NCI-H1105 (cell line): Measurements from ENCODE around the gene GNG7.
"Not testable (repeated sequence)": the region's sequence is repeated elsewhere in the genome, so short reads cannot be mapped to it uniquely, and the experiment has no call there.

Source experiments
- DNase-seq: peaks from one replicate; lab custom pipeline; 2025; lab: John Stamatoyannopoulos, UW

The GNG7 gene

DNA sequence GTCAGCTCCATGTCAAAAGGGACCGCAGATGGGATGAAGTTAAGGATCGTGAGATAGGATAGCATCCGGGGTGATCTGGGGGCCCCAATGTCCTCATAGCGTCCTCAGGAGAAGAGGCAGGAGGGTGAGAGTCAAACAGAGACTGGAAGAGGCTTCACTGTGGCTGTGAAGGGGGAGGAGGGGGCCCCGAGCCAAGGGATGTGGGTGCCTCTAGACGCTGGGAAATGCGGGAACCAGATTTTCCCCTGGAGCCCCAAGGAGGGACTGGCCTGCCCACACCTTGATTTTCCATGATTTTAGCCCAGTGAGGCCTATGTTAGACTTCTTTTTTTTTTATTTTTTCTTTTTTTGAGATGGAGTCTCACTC is 61.2 kb downstream of the GNG7 start:
- DNase-seq: no peak

DNA sequence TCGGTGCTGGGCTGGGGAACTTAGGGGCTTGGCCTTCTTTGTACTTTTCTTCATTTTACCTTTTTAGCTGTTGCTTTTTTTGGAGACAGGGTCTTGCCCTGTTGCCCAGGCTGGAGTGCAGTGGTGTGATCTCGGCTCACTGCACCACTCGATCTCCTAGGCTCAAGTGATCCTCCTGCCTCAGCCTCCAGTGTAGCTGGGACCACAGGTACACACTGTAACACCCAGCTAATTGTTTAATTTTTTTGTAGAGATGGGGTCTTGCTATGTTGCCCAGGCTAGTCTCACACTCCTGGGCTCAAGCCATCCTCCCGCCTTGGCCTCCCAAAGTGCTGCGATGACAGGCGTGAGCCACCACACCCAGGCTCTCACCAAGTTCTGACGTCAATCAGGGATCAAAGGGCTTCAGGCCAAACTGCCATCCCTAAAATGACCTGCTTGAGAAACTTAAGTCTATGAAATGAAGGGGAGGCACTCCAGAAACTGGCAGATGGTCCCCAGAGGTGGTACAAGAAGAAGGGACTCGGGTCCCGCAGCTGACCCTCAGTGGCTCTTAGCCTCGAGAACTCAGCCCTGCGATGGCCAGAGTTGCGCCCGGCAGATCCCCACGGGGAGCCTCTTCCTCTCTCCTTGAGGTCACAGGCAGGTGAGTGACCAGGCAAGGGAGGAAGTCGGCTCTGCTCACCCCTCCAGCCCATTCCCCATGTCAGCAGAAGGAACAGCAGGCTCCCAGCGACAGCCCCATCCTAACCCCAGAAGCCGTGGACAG is 61.7 kb downstream of the GNG7 start:
- DNase-seq: no peak

DNA sequence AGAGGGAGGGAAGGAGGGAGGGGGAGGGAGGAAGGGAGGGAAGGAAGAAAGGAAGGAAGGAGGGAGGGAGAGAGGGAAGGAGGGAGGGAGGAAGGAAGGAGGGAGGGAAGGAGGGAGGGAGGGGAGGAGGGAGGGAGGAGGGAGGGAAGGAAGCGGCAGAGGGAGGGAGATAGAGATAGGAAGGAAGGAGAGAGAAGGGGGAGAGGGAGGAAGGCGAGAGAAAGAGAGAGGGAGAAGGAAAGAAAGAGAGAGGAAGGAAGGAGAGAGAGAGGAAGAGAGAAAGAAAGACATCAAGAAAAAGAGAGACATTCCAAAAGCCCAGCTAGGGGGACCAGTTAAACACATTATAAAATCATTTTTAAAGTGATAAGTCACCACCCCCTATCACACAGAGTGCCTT is 62.5 kb downstream of the GNG7 start:
- no peak for DNase-seq

DNA sequence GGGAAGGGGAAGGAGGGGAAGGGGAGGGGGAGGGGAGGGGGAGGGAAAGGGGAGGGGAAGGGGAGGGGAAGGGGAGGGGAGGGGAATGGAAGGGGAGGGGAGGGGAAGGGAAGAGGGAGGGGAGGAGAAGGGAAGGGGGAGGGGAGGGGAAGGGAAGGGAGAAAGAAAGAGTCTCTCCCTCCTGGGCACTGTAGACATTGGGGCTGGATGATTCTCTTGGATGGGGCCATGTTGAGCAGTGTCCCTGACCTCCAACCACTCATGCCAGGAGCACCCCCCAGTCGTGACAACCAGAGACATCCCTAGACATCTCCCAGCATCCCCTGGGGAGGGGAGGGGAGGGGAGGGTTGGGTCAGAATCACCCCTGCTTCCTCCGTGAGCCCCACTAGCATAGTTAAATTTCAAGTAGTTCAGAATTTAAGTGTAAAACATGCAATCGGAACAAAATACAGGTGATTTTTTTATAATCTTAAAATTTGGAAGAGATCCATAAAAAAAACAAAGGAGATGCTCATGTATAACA is 64.0 kb downstream of the GNG7 start:
- no peak for DNase-seq

DNA sequence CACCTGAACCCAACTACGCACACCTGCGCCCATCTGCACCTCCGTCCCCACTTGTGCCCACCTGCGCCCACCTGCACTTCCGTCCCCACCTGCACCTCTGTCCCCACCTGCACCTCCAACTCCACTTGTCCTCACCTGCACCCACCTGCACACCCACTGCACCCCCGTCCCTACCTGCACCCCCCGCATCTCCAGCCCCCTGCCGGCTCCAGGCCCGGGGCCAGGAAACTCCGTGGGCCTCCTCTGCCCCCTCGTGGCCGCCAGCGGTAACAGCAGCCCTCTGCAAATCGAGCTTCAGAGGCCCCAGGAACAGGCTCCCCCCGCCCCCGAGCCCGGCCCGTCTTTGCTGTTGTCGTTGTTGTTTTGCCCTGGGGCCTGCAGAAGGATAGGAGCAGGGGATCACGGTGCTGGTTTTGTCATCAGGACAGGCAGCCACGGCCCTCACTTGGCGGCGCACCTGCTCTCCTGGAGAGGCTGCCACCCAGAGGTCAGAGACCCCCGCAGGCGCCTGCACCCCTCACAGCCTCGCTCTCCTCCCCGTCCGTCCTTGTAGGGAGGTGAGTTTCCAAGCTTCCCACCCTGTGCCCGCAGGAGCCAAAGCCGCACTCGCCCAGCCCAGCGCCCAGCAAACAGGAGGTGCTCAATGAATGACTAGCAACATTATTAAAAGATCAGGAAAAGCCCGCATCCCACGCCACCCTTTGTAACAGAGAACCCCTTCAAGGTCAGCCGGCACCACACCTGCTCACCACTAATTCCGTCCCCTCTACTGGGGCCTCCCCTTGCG is 65.4 kb downstream of the GNG7 start:
- peak; percentile 17 for DNase-seq

DNA sequence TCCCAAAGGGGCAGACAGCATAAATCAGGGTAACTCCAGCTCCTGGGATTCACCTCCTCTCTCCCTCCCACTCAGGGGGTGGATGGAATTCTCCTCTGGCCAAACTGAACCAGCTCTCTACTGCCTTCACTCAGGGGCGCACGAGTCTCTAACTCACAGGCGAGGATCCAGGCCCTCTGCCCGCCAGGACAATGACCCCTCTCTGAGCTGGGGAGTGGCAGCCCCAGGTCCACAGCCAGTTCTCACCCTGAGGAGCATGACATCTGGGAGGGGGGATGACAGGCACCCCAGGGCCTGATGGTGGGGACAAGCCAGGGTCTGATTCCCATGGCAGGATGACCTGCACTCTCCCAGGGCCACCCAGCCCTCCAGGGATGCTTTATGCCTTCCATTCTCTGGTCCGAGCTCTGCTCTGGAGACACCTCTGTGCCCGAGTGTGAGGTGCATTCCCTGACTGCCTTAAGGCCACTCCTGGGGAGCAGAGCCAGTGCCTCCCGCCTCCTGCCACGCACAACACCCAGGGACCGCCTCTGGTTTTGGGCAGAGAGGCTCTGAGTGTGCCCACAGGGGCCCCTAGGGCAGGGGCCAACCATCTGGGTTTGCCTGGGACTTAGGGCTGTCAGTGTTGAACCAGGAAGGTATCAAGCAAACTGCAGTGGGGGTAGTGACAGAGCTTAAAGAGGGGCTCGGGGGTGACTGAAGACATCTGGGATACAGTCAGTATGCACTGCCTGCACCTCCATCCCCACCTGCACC is 66.2 kb downstream of the GNG7 start:
- DNase-seq: no peak

DNA sequence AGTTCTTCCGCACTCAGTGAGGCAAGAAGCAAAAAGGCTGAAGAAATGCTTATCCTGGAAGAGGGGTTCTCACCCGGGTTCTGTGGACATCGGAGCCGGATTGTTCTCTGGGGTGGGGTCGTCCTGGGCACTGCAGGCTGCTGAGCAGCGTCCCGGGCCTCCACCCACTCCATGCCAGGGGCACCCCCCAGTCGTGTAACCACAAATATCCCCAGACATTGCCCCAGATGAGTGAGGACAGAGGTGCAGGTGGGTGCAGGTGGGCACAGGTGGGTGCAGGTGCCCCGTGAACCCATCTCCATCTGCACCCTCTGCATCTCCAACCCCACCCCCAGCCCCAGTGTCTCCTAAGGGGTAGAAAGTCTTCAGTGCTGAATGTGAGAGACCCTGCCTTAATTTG is 67.5 kb downstream of the GNG7 start:
- no peak for DNase-seq

DNA sequence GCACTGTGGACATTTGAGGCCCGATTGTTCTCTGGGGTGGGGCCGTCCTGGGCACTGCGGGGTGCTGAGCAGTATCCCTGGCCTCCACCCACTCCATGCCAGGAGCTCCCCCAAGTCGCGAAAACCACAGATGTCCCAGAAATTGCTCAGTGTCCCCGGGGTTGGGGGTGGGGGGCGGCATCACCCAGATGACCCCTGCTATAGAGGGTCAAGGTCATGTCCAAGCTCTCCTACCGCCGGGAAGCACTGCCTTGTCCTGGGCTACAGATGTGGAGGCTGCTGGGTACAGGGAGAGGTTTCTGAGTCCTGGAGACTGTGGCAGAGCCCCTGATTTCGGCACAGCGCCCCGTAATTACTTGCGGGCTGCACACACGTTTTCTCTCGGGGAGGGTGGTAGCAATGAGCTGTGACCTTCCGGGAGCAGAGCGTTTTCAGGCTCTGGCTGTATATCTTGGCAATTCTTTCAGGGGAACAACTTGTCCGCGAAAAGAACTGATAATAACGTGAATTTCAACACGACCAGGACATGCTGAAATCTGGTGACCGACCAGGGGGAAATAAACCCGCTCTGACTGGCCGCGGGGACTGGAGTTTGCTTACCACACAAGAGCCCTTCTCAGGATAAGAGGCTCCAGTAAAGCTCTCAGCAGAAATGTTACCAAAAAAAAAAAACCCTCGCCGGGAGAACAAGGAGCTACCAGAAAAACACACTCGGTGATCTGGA is 68.1 kb downstream of the GNG7 start:
- no peak for DNase-seq

DNA sequence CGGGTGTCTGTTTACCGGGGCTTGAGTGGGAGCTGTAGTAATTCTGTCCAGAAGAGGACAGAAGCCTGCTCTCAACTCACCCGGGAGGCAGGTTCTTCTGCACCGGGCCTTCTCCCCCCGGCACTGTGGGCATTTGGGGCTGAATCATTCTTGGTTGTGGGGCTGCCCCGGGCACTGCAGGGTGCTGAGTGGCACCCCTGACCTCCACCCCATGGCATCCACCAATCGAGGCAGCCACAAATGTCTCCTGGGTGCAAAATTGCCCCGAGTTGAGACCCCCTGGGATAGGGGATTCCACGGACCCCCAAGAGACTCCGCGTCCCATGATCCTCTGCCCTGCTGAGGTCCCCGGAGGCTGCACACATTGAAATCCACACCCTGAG is 68.8 kb downstream of the GNG7 start:
- DNase-seq: no peak

DNA sequence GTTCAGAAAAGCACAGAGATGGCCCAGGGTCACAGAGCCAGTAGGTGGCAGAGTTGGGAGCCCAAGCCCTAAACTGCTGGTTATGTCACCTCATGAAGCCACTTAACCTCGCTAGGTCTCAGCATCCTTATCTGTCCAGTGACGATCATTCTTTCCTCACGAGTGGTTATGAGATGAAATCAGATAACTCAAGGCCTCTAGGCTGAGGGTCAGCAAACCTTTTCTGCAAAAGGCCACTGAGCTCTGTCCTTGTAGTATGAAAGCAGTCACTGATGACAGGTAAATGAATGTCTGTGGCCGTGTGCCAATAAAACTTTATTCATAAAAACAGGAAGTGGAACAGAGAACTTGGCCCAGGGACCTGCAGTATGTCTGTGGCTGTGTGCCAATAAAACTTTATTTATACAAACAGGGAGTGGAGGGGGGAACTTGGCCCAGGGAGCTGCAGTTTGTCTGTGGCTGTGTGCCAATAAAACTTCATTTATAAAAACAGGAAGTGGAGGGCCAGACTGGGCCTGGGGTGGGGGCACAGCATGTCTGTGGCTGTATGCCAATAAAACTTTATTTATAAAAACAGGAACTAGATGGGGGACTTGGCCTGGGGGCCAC is 71.2 kb downstream of the GNG7 start:
- DNase-seq: no peak

DNA sequence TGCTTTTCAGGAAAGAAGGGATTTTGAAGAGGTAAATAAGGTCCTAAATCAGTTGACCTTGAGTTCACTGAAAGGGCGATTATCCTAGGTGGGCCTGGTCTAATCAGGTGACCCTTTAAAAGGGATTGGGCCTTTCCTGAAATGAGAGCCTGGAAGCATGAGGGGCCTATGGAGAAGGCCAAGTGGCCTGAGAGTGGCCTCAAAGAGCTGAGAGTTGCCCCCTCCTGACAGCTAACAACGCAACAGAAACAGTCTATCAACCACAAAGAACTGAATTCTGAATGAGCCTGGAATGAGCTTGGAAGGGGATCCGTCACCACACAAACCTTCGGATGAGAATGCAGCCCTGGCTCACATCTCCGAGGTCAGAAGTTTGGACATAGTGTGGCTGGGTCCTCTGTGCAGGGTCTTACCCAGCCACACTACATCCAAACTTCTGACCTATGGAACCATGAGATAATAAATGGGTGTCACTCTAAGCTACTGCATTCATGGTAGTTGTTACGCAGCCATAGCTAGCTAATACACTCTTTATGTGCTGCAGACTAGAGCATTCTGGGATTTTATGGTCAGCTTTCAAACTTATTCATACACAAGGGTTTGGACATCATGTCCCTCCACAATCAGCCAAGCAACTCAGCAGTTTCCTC is 72.0 kb downstream of the GNG7 start:
- no peak for DNase-seq

DNA sequence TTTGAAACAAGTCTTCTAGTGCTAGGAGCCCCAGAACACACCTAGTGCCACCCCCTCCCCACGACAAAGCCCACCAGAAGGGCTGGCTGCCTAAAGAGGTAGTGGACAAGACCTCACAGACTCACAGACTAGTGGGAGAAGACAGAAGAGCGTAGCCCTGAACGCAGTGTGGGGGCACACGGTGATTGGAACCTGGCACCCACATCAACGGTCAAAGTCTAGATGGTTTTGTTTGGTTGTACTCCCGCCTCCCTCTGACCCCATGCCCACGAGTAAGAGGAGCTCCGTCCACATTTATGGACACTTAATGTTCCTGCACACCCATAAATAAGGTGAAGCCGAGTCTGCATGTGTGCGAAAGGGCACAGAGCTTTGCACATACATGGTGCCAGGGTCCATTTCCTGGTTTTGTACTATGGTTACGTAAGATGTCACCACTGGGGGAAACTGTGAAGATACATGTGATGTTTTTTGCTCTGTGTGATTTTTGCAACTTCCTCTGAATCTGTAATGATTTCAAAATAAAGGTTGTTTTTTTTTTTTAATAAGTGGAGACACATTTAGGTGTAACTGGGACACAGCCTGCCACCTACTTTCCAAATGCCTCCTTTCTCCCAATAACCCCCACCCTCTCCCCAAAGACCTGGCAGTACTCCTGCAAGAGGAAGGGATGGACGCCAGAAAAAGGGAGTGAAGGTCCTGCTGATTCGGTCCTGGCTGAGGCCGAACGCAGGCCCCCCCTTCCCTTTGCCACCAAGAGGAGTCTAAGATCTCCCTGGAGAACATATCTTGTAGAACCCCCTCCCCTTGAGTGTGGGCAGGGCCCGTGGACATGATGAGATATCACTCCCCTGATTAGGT is 72.8 kb downstream of the GNG7 start:
- no peak for DNase-seq

DNA sequence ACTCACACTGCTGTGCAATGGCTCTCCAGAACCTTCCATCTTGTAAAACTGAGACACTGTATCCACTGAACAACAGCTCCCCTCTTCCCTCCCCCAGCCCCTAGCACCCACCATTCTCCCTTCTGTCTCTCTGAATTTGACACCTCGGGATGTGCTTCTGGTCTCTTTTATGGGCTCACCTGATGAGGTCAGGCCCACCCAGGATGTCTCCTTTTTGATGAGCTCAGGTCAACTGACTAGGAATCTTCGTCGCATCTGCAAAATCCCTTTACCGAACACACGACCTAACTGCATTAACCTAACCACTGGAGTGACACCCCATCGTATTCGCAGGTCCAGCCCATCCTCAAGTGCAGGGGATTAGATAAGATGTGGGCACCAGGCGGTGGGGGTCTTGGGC is 73.9 kb downstream of the GNG7 start:
- no peak for DNase-seq

DNA sequence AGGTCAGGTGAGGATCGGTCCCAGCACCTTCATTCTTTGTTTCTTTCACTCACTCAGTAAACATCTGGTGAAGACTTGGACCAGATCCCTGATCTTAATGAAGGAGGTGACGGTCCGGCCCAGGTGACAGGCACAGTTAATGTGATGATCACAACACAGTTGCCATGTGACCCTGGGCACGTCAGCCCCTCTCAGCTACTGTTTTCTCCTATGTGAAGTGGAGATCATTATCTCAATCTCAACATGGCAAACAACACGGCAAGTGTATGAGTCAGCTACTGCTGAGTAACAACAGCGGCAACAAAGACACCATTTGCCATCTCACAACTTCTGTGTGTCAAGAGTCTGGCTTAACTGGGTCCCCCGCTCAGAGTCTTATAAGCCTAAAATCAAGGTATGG is 74.6 kb downstream of the GNG7 start:
- DNase-seq: no peak

DNA sequence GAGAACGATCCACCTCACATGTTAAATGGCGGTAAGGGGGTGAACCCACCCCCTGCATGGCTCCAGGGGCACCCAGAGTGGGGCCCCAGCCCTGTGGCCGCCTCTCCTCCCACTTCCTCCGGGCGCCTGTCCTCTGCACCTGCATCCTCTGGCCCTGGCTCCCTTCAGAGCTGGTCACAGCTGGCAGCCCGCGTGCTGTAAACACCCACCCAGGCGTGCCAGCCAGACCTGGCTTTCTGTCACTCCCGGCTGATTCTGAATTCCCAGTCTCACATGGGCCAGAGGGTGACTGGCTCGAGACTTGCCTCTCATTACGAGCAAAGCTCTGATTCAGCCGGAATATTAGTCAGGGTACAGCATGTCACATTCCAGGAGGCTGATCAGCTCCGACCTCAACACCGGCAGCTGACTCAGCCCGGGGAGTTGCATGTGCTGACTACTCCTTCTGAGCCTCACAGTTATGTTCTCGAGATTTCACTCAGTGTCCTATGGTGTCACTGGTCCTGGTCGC is 75.1 kb downstream of the GNG7 start:
- no peak for DNase-seq

DNA sequence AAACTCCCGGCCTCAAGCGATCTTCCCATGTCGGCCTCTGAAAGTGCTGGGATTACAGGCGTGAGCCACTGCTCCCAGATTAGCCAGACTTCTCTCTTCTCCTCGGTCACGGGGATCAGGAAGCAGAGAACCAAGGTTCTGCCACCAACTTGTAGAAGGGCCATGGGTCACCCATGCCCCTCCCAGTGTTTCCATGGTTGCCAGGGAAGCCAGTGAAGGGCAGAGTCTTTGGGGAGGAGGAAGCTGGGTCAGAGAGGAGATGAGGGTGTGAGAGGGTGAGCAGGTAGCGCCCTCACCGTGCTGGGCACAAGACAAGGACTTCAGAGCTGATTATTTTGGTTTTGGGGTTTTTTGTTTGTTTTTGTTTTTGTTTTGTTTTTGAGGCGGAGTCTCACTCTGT is 77.1 kb downstream of the GNG7 start:
- no peak for DNase-seq

DNA sequence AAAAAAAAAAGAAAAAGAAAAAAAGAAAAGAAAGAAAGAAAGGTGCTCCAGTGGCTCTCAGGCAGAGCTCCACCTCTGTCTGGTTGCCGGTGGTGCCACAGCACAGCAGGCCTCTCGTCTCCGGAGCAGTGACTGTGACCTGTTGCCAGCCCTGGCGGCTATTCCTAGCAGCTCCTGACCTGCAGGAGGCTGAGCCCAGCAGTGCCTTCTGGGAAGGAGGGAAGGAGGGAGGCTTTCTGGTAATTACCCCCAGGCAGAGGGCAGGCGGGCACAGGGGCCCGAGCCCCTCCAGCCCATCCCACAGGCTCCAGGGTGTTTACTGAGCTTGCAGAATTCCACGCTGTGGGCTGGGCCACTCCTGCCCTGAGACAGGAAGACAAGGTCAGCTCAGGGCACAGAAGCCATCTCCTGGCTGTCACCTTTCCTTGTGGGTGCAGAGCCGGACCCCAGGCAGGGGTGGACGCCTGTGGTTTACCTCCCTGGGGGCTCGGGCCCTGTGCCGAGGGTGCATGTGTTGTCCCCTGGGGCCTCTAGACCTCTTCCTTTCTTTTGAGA is 77.9 kb downstream of the GNG7 start:
- DNase-seq: no peak

DNA sequence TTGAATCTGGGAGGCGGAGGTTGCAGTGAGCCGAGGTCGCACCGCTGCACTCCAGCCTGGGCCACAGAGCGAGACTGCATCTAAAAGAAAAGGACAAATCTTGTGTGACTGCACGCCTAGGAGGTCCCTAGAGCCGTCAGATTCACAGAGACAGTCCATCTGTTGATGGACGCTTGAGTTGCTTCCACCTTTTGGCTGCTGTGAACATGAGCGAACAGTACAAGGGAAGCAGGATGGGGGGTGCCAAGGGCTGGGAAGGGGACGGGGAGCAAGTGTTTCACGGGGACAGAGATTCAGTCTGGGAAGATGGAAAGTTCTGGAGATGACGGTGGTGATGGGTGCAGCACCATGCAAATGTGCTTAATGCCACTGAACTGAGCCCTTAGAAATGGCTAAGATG is 78.7 kb downstream of the GNG7 start:
- DNase-seq: no peak

DNA sequence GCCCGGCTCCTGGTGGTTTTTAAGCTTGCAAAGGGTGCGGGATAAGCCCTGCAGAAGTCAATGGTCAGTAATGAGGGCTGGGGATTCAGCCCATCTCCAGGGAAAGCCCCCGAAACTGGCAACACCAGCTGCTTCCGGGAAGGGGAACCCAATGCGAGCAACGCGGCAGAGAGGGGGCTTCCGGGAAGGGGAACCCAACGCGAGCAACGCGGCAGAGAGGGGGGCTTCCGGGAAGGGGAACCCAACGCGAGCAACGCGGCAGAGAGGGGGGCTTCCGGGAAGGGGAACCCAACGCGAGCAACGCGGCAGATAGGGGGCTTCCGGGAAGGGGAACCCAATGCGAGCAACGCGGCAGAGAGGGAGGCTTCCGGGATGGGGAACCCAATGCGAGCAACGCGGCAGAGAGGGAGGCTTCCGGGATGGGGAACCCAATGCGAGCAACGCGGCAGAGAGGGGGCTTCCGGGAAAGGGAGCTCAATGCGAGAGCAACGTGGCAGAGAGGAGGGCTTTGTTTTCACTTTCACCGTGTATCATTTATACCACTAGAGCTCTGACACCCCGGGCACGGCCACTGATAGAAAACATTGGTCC is 80.0 kb downstream of the GNG7 start:
- not testable (repeated sequence) for DNase-seq
